ACC112 (cell line): Measurements from ENCODE around the gene PAEP.
"Not testable (repeated sequence)": the region's sequence is repeated elsewhere in the genome, so short reads cannot be mapped to it uniquely, and the experiment has no call there.

Source experiments
- H2AFZ ChIP-seq: fragments of 200-600 bp; sonication (generic); one replicate; pipeline ENCODE4 v1.6.0; 2017; ENCODE audit warnings: antibody characterized with exemption, low read length; ENCODE audit not compliant: unreplicated experiment
- H3K27ac ChIP-seq: fragments of 200-600 bp; sonication (generic); 2 replicates; pipeline ENCODE4 v1.5.1; 2014; ENCODE audit warnings: low read depth, mild to moderate bottlenecking, antibody characterized with exemption, low read length, moderate library complexity
- H3K27me3 ChIP-seq: fragments of 200-600 bp; sonication (generic); 2 replicates; pipeline ENCODE4 v1.6.1; 2014; ENCODE audit warnings: mild to moderate bottlenecking, antibody characterized with exemption, low read length, moderate library complexity, mixed read lengths; ENCODE audit not compliant: insufficient read depth
- H3K36me3 ChIP-seq: fragments of 200-600 bp; sonication (generic); 2 replicates; pipeline ENCODE4 v1.6.1; 2016; ENCODE audit warnings: mild to moderate bottlenecking, antibody characterized with exemption, low read length, moderate library complexity, mixed read lengths; ENCODE audit not compliant: insufficient read depth
- H3K4me1 ChIP-seq: fragments of 200-600 bp; sonication (generic); one replicate; pipeline ENCODE4 v1.6.1; 2016; ENCODE audit warnings: low read length, mixed read lengths; ENCODE audit not compliant: insufficient read depth, unreplicated experiment, control insufficient read depth
- H3K4me3 ChIP-seq: fragments of 200-600 bp; sonication (generic); 2 replicates; pipeline ENCODE4 v1.5.1; 2014; ENCODE audit warnings: mild to moderate bottlenecking, low read depth, low read length
- H3K79me2 ChIP-seq: fragments of 200-600 bp; sonication (generic); one replicate; pipeline ENCODE4 v1.6.0; 2016; ENCODE audit warnings: low read length; ENCODE audit not compliant: control insufficient read depth, unreplicated experiment, insufficient read depth

Gene PAEP

DNA sequence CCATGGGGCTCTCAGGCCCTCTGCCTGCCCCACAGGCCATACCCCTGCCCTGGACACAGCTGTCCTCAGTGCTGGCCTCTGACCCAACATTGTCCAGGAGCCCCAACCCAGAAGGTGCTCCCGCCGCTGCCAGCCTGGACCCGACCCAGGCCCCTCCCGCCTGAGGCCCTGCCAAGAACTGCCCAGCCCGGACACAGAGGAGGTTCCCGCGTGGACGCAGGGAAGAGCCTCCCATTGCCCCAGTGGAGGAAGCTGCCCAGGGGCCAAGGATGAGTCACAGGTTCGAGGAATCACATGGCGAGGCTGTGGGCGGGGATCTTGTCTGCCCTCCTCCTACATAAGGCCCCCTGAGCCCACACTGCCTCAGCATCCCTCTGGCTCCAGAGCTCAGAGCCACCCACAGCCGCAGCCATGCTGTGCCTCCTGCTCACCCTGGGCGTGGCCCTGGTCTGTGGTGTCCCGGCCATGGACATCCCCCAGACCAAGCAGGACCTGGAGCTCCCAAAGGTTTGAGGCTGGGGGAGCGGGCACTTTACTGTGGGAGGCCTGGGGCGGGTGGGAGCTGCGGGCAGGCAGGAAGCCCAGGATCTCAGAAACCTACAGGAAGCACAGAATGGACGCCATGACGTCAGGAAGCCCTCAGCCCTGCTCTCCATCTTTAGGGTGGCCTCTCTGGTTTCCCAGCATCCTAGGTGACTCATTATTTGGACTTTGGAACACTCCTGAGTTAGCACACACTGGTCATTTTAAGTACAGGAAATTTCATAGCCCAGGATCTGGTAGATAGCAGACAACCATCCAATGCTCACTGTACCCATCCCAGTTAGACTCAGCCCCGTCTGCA is at the start of gene PAEP:
TSS of gene PAEP (plus strand) at position 366 of the 844 bp plus-strand sequence.
- no peaks in the 10 kb centered on the region for H3K4me1 ChIP-seq
- H3K79me2 ChIP-seq: no peaks in the 10 kb centered on the region
- H3K27me3 ChIP-seq: peaks cover 21% of the 10 kb centered on the region; the same call in 1 of the 2 replicates
- no peak within 1 kb of the TSS for H3K4me3 ChIP-seq
- no peaks in the 10 kb centered on the region for H3K36me3 ChIP-seq
- H3K27ac ChIP-seq: no peak within 1 kb of the TSS
- no peak within 1 kb of the TSS for H2AFZ ChIP-seq

DNA sequence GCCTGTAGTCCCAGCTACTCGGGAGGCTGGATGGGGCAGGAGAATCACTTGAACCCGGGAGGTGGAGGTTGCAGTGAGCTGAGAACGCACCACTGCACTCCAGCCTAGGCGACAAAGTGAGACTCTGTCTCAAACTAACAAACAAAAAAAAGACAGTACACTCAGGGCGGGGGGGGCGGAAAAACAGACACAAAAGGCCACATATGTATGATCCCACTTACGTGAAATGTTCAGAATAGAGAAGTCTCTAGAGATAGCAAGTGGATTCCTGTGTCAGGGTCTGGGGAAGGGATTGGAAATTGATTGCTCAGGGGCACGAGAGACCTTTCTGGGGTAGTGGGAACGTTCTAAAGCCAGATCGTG is 49.3 kb upstream of the PAEP start:
- Histone ChIP-seq H2AFZ (no peak overlapping the region), H3K27me3 (peaks cover 1% of the 10 kb centered on the region; the same call in 1 of the 2 replicates)

DNA sequence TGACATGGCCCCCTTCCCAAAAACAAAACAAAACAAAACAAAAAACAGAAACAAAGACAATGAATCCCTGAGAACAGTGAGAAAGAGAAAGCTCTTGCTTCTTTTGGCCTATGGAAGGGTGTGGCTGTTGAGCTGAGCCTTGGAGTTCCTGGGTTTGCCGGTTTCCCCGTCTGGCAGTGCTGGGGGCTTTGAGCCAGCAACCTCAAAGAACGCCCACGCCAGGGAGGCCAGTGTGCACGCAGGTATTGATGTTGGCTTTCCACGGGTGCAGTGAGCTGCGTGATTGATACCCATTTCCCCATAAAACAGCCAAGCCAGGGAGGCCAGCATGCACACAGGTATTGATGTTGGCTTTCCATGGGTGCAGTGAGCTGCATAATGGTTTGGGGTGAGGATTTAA is 48.7 kb upstream of the PAEP start:
- Histone ChIP-seq H3K79me2 (no peaks in the 10 kb centered on the region), H3K27me3 (peaks cover 7% of the 10 kb centered on the region; the same call in 1 of the 2 replicates), H3K4me3 (no peak overlapping the region), H3K4me1 (peaks cover 15% of the 10 kb centered on the region), H3K27ac (no peak overlapping the region), H3K36me3 (no peaks in the 10 kb centered on the region), H2AFZ (no peak overlapping the region)

More for the DNA sequence above, 49.3 kb upstream of the PAEP start:
- no peaks in the 10 kb centered on the region for H3K79me2 ChIP-seq
- no peak overlapping the region for H3K4me3 ChIP-seq
- no peak overlapping the region for H3K27ac ChIP-seq
- no peaks in the 10 kb centered on the region for H3K36me3 ChIP-seq
- H3K4me1 ChIP-seq: peaks cover 15% of the 10 kb centered on the region

DNA sequence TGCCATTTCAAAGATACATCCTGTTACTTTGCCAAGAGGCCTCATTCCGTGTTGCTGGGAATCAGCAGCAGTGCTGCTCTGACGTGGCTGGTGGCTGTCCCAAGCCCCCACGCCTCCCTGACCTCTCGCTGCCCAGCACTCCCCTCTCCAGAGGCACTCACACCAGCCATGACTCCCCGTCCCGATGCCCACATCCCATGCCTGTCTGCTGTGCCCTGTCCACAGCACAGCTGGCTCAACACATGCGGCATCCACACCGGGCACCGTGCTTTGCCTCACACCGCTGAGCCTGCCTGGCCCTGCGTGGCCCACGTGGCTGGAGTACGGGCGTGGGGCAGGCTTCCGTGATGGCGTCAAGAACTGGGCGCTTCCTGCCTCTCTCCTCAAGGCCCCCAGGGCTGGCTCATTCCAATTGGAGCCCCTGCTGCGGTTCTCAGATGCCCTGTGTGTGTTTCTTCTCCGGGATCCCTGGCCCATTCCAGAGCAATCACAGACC is 48.2 kb upstream of the PAEP start:
- Histone ChIP-seq H2AFZ (no peak overlapping the region), H3K79me2 (no peaks in the 10 kb centered on the region), H3K4me1 (peaks cover 15% of the 10 kb centered on the region), H3K4me3 (no peak overlapping the region), H3K36me3 (no peaks in the 10 kb centered on the region), H3K27me3 (peaks cover 7% of the 10 kb centered on the region; the same call in 1 of the 2 replicates), H3K27ac (no peak overlapping the region)

DNA sequence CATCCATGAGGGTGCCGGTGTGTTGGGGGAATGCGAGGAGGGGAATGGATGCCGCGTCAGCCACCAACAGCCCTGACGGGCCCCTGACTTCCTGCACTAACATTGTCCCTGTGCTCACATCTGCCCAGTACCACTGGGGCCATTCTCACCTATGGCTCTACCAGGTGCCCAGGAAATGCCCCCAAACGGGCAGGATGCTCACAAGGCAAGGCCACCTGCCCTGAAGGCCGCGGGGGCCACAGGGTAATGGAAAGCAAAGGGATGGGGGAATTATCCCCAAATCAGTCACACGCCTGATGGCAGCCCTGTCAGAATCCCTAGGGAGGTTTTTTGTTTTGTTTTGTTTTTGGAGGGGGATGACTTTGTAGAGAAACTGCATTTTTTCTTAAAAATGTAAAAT is 47.6 kb upstream of the PAEP start:
- H3K36me3 ChIP-seq, H3K4me3 ChIP-seq, H3K27ac ChIP-seq, H3K79me2 ChIP-seq, H2AFZ ChIP-seq, H3K27me3 ChIP-seq: not testable (repeated sequence)
- H3K4me1 ChIP-seq: peaks cover 15% of the 10 kb centered on the region

DNA sequence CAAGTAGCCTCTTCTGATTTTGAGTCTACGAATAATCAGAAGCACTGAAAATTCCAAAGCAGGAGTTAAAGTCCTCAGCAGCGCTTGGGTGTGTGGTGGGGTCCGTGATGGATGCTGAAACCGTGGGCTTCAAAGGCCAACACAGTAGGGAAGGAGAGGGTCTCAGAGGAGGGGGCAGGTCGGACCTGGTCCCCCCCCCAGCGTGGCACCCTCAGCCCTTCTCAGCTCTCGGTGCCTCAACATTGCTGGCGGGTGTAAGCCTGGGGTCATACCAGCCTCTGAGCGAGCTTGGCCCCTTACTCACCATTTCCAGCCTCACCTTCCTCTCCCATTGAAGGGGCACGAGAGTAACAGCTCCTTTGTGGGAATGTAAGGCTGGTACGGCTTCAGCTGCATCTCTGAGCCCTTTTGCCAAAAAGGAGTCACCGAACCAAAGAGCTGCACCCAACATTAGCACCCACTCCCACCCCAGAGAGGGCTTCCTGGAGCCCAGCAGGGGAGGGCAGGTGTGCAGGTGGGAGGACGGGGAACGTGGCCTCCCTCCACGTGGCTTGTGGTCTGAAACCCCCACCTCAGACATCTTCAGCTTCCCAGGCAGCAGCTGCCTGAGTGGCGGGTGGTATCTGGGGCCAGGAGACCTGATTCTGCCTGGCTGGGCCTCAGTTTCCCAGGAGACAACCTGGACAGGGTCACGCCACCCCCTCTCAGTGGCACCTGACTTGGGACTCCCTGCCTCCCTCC is 47.0 kb upstream of the PAEP start:
- H3K4me3 ChIP-seq: no peak overlapping the region
- peaks cover 15% of the 10 kb centered on the region for H3K4me1 ChIP-seq
- peaks cover 11% of the 10 kb centered on the region; the same call in 1 of the 2 replicates for H3K27me3 ChIP-seq
- H3K27ac ChIP-seq: no peak overlapping the region
- no peak overlapping the region for H2AFZ ChIP-seq
- H3K36me3 ChIP-seq: no peaks in the 10 kb centered on the region
- no peaks in the 10 kb centered on the region for H3K79me2 ChIP-seq

DNA sequence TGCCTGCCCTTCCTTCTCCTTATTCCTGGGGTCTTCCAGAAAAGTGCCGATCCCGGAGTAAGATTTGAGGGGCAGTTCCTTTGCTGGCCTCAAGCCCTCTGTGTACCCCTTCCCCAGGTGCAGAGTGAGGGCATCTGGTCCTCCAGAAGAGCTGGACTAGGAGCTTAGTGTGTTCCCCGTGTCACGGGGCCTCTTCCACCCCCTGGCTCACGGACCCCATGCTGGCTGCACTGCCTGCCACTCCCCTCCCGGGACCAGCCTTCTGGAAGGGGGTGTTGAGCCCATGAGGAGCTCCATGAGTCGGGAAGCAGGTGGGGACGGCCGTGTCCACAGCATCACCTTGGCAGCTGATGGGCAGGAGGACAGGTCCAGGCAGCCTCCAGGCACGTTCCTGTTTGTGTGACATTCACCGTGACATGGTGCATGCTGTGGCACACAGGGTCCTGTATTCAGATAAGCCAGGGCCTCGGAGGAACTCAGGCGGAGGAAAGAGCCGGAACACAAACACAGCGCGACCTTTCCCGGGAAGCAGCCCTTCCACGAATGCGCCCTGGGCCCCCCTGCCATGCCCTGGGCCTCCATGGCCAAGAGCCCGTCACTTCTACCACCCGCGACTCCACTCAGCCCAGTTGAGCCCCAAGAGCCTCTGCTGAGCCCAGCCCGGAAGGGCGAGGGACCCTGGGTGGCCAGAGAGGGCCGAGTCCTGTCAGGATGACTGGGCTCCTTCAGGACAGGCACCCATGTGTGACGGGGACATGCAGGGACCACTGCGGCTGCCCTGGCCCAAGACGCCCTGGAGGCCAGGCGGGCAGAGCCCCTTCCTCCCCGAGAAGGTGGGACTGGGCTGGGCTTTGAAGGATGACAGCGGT is 46.2 kb upstream of the PAEP start:
- H2AFZ ChIP-seq: no peak overlapping the region
- peaks cover 13% of the 10 kb centered on the region; the same call in 1 of the 2 replicates for H3K27me3 ChIP-seq
- no peak overlapping the region for H3K4me3 ChIP-seq
- peaks cover 15% of the 10 kb centered on the region for H3K4me1 ChIP-seq
- no peaks in the 10 kb centered on the region for H3K36me3 ChIP-seq
- H3K27ac ChIP-seq: no peak overlapping the region
- no peaks in the 10 kb centered on the region for H3K79me2 ChIP-seq

DNA sequence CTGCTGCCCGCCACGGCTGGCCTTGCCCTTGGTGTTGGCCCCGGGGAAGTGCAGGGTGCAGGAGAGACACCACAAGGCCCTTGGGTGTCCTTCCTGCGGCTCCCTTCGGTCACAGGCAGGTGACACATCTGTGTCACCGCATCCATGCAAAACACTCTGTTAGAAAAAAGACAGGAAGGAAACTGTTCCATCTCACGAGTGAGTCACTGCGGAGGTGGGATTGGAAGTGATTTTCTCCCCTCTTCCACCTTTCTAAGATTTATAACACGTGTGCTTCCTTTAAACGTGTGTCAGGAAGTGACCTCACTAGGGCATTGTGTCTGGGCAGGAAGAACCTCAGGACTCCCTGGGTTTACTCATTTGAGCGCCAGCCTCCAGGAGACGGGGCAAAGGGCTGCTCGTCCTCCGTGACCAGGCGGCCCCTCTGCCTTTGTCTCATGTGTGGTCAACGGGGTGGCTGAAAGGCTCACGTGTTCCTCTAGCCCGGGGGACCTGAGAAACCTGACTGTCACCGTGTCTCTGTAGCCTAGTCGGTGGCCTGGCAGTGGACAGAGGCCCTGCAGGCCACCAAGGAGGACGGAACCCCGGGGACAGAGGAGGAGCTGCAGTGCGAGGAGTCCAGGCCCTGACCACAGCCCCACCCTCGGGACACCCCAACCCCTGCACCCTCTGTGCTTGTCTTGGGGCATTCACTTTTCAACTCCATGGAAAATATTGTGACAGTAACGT is 45.3 kb upstream of the PAEP start:
- no peaks in the 10 kb centered on the region for H3K36me3 ChIP-seq
- H3K4me3 ChIP-seq: no peak overlapping the region
- H2AFZ ChIP-seq: no peak overlapping the region
- H3K79me2 ChIP-seq: no peaks in the 10 kb centered on the region
- no peak overlapping the region for H3K27ac ChIP-seq
- peaks cover 7% of the 10 kb centered on the region for H3K4me1 ChIP-seq
- peaks cover 13% of the 10 kb centered on the region; the same call in 1 of the 2 replicates for H3K27me3 ChIP-seq

DNA sequence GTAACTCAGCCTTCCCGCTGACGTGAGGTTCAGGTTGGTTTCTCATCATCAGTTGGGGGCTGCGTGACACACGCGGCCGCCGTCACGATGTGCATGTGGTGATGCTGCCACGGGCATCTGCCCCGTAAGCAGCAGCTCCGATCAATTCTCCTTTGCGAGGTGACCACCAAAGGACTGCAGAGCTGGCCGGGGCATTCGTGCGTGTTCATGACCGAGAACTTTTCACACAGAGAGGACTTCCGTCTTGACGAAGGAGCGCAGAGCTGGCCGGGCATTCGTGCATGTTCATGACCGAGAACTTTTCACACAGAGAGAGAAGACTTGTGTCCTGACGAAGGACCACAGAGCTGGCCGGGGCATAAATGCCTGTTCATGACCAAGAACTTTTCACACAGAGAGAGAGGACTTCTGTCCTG is 44.1 kb upstream of the PAEP start:
- Histone ChIP-seq H3K79me2 (no peaks in the 10 kb centered on the region), H3K27ac (no peak overlapping the region), H3K4me1 (no peaks in the 10 kb centered on the region), H3K4me3 (no peak overlapping the region), H2AFZ (no peak overlapping the region), H3K27me3 (peaks cover 13% of the 10 kb centered on the region; the same call in 1 of the 2 replicates), H3K36me3 (no peaks in the 10 kb centered on the region)
